Endothelial cell of umbilical vein (primary cell): ENCODE results near the gene PKP3. TPM values are rescaled to one million over a fixed set of nuclear protein-coding genes. Genes with fewer than 3 reads are reported as not detected.

Experiments used
- BruUV-seq: library from RNA; stranded (reverse); fragments of 400-500 nt; replicated peaks from 2 replicates; lab custom pipeline; 2021; lab: Mats Ljungman, UMichigan
- CTCF ChIA-PET: fragments of 300-600, 350-600 bp; sonication (Branson Sonifier 250); formaldehyde crosslinking; loops from one replicate; lab custom pipeline; 2021; ENCODE audit warnings: antibody characterized with exemption, inconsistent platforms; lab: Charles Lee
- POLR2A ChIA-PET: fragments of 300-600, 350-600 bp; sonication (Branson Sonifier 250); formaldehyde crosslinking; loops from one replicate; lab custom pipeline; 2021; ENCODE audit warnings: antibody characterized with exemption, inconsistent platforms; lab: Charles Lee
- DNase-seq: peaks from one replicate; pipeline ENCODE4 v3.0.0-alpha.2; 2011; ENCODE audit warnings: low read depth, low spot score
- FAIRE-seq: peaks from 2 replicates; lab custom pipeline; 2011; peaks lifted over from hg19 to GRCh38; lab: Jason Lieb, UNC
- H2AFZ ChIP-seq: 2 replicates; pipeline ENCODE4 v1.6.0; 2012; ENCODE audit warnings: low read depth, low read length, control low read depth, inconsistent platforms
- H3K27ac ChIP-seq: 2 replicates; pipeline ENCODE4 v1.5.1; 2011; ENCODE audit warnings: low read depth, mild to moderate bottlenecking, control low read depth, low read length, moderate library complexity; ENCODE audit not compliant: insufficient read depth
- H3K27me3 ChIP-seq, 2 experiments: 2 replicates each; pipeline versions ENCODE4 v1.6.0 to v1.6.1; 2011; ENCODE audit warnings: low read length in 2 of 2, mixed read lengths in 1 of 2; ENCODE audit not compliant: control insufficient read depth in 2 of 2, insufficient read depth in 2 of 2
- H3K36me3 ChIP-seq, 2 experiments: 2 replicates in 1 of 2; 3 replicates in 1 of 2; pipeline ENCODE4 v1.5.1; 2011; ENCODE audit warnings: low read length in 2 of 2, mild to moderate bottlenecking in 1 of 2, moderate library complexity in 1 of 2; ENCODE audit not compliant: control insufficient read depth in 2 of 2, insufficient read depth in 2 of 2; ENCODE audit errors: extremely low read depth in 1 of 2
- H3K4me1 ChIP-seq: 3 replicates; pipeline ENCODE4 v1.5.1; 2011; ENCODE audit warnings: mild to moderate bottlenecking, low read length; ENCODE audit not compliant: control insufficient read depth, insufficient read depth; ENCODE audit errors: extremely low read depth
- H3K4me2 ChIP-seq: 2 replicates; pipeline ENCODE4 v1.6.1; 2011; ENCODE audit warnings: low read length, control low read depth, mixed read lengths; ENCODE audit not compliant: insufficient read depth
- H3K4me3 ChIP-seq, 3 experiments: fragments of 200-600 bp in 1 of 3; sonication (generic), shearing (Covaris generic) in 1 of 3; replicated peaks in 1 of 3; 2 replicates each; pipeline ENCODE4 v1.5.1; 2011 to 2016; ENCODE audit warnings: control low read depth in 3 of 3, low read length in 3 of 3, mild to moderate bottlenecking in 2 of 3, inconsistent platforms in 1 of 3, low read depth in 1 of 3, moderate library complexity in 1 of 3; ENCODE audit not compliant: insufficient read depth in 1 of 3
- H3K79me2 ChIP-seq: 2 replicates; pipeline ENCODE4 v1.6.0; 2012; ENCODE audit warnings: low read length, inconsistent platforms; ENCODE audit not compliant: control insufficient read depth, insufficient read depth
- H3K9ac ChIP-seq: replicated peaks from 2 replicates; pipeline ENCODE3; 2011; ENCODE audit warnings: low read length, control low read depth; ENCODE audit not compliant: insufficient read depth; ENCODE audit errors: extremely low read depth
- H3K9me1 ChIP-seq: replicated peaks from 3 replicates; pipeline ENCODE4 v1.6.0; 2011; ENCODE audit warnings: mild to moderate bottlenecking, low read length; ENCODE audit not compliant: control insufficient read depth, insufficient read depth; ENCODE audit errors: extremely low read depth
- H3K9me3 ChIP-seq: replicated peaks from 2 replicates; pipeline ENCODE4 v1.5.1; 2012; ENCODE audit warnings: low read length, inconsistent platforms; ENCODE audit not compliant: control insufficient read depth, insufficient read depth
- H4K20me1 ChIP-seq: replicated peaks from 2 replicates; pipeline ENCODE3; 2011; ENCODE audit warnings: mild to moderate bottlenecking, low read length; ENCODE audit not compliant: control insufficient read depth, insufficient read depth; ENCODE audit errors: extremely low read depth
- EZH2 ChIP-seq: IDR thresholded peaks from 2 replicates; pipeline ENCODE4 v1.6.1; 2012; ENCODE audit warnings: borderline replicate concordance, low read depth, mild to moderate bottlenecking, moderate library complexity, low read length, inconsistent platforms; ENCODE audit not compliant: severe bottlenecking
- FOS ChIP-seq: IDR thresholded peaks from 2 replicates; pipeline ENCODE4 v1.6.1; 2011; ENCODE audit warnings: mild to moderate bottlenecking, low read length, moderate library complexity, borderline replicate concordance; ENCODE audit not compliant: insufficient read depth
- GATA2 ChIP-seq: IDR thresholded peaks from 2 replicates; pipeline ENCODE4 v1.7.0; 2011; ENCODE audit warnings: low read depth, mild to moderate bottlenecking, moderate library complexity, mixed read lengths, low read length; ENCODE audit not compliant: insufficient read length, insufficient read depth
- JUN ChIP-seq: IDR thresholded peaks from 2 replicates; pipeline ENCODE4 v1.6.1; 2011; ENCODE audit warnings: borderline replicate concordance, low read depth; ENCODE audit not compliant: insufficient read length, insufficient read depth
- MAX ChIP-seq: IDR thresholded peaks from 2 replicates; pipeline ENCODE4 v1.6.1; 2011; ENCODE audit not compliant: insufficient read depth, insufficient read length
- MYC ChIP-seq: IDR thresholded peaks from one replicate; pipeline ENCODE4 v1.6.1; 2011; ENCODE audit warnings: mild to moderate bottlenecking, low read depth, low read length
- POLR2A ChIP-seq: IDR thresholded peaks from 2 replicates; pipeline ENCODE4 v1.6.1; 2012; ENCODE audit warnings: low read depth, mild to moderate bottlenecking, control low read depth, low read length
- POLR2AphosphoS5 ChIP-seq: IDR thresholded peaks from 2 replicates; pipeline ENCODE4 v1.6.1; 2012; ENCODE audit warnings: low read depth, mild to moderate bottlenecking, control low read depth, low read length, moderate library complexity; ENCODE audit not compliant: insufficient read depth
- dilution Hi-C: fragments of 300-500 bp; cut with MboI; formaldehyde crosslinking; loops from one replicate; pipeline ENCODE4 v1.15.0; 2019; ENCODE audit warnings: low sequenced_read_pairs; ENCODE audit not compliant: extremely low pct_ligation_motif_present
- intact Hi-C: fragments of 100-400 bp; cut with micrococcal nuclease; formaldehyde crosslinking; loops from one replicate; pipeline ENCODE4 v1.10.0; 2022
- polyA plus RNA-seq, 4 experiments: library from polyadenylated mRNA; depleted of rRNA in 3 of 4; stranded (reverse) in 3 of 4; unstranded in 1 of 4; fragments of >200 nt; gene quantifications; 2 replicates each; pipeline versions ENCODE4 v1.2.1 to v1.2.3, GENCODE V29; 2011 to 2012; ENCODE audit warnings: missing spikeins in 1 of 4
- total RNA-seq: library from RNA; stranded (reverse); gene quantifications from 2 replicates; pipeline ENCODE4 v1.2.3, GENCODE V29; 2021
- TF ChIP-seq, protein P1 (sequence below), 2 donors: IDR thresholded peaks; 1 replicate in 1 of 2; 2 replicates in 1 of 2; pipeline ENCODE4 v1.5.1; 2011; ENCODE audit warnings: low read length in 2 of 2, mild to moderate bottlenecking in 2 of 2, moderate library complexity in 2 of 2, control low read depth in 1 of 2, inconsistent platforms in 1 of 2, low read depth in 1 of 2; ENCODE audit not compliant: insufficient read depth in 1 of 2; ENCODE audit errors: extremely low read depth in 1 of 2

The PKP3 gene
- total and polyA plus RNA-seq, 2 donors (not counting 3 experiments of a cell fraction or from before 2014, with no cell fraction given): 0.27 to 0.59 TPM

DNA sequence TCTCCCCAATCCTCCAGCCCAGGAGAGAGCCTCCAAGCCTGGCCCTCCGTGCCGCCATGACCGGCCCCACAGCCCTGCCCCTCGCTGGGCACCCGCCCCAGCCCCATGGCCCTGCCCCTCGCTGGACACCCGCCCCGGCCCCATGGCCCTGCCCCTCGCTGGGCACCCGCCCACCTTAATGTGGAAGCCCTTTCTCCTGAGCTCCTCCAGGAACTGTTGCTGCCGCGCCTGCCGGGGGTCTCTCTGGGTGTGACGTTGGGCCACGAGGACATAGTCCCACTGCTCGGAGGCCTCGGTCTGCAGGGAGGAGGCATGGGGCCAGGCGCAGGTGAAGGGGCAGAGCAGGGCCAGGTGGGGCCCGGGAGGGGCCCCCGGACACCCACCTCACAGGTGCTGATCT, 39.6 kb downstream of the PKP3 start:
- H3K9me1 ChIP-seq: no peaks in the 10 kb centered on the region
- ChIA-PET POLR2A (no interaction called here), CTCF (interaction anchor here (1.7 kb wide), 1 partner anchor 14 kb away, joined by 8 read pairs; no protein-coding TSS in a partner anchor)
- H3K4me2 ChIP-seq: no peak overlapping the region
- H4K20me1 ChIP-seq: no peaks in the 10 kb centered on the region
- H3K4me1 ChIP-seq: no peaks in the 10 kb centered on the region
- dilution Hi-C loops (no loop called here), intact Hi-C loops (no loop called here)
- H3K79me2 ChIP-seq: no peaks in the 10 kb centered on the region
- no peak overlapping the region for H3K9ac ChIP-seq
- TF ChIP-seq EZH2: no peak
- TF ChIP-seq FOS: no peak
- TF ChIP-seq, protein P1, sequence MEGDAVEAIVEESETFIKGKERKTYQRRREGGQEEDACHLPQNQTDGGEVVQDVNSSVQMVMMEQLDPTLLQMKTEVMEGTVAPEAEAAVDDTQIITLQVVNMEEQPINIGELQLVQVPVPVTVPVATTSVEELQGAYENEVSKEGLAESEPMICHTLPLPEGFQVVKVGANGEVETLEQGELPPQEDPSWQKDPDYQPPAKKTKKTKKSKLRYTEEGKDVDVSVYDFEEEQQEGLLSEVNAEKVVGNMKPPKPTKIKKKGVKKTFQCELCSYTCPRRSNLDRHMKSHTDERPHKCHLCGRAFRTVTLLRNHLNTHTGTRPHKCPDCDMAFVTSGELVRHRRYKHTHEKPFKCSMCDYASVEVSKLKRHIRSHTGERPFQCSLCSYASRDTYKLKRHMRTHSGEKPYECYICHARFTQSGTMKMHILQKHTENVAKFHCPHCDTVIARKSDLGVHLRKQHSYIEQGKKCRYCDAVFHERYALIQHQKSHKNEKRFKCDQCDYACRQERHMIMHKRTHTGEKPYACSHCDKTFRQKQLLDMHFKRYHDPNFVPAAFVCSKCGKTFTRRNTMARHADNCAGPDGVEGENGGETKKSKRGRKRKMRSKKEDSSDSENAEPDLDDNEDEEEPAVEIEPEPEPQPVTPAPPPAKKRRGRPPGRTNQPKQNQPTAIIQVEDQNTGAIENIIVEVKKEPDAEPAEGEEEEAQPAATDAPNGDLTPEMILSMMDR (IDR thresholded peaks at IDR 0.05; ENCODE audit: extremely low read depth in 1 of 2, insufficient read depth in 1 of 2, low read depth in 1 of 2, low read length in 2 of 2): no peak
- TF ChIP-seq JUN: no peak
- TF ChIP-seq MYC: no peak
- TF ChIP-seq POLR2AphosphoS5: no peak
- TF ChIP-seq GATA2: no peak
- no peak for TF ChIP-seq POLR2A
- TF ChIP-seq MAX: no peak
- BruUV-seq: no TSS peak
- no peaks in the 10 kb centered on the region for H3K9me3 ChIP-seq
- H3K4me3 ChIP-seq: no peak overlapping the region
- FAIRE-seq (no peak), DNase-seq (no peak)
- no peak overlapping the region for H3K27ac ChIP-seq
- no peak overlapping the region for H2AFZ ChIP-seq
- H3K27me3 ChIP-seq: no peaks in the 10 kb centered on the region
- H3K36me3 ChIP-seq: no peaks in the 10 kb centered on the region
